HG03045 (cell line): ENCODE results near the gene RSU1.

Experiments used
- ATAC-seq: cut with Tn5 transposase; IDR thresholded peaks from one replicate; pipeline ENCODE4 v1.9.1; 2021; ENCODE audit warnings: mild to moderate bottlenecking, moderate library complexity; ENCODE audit not compliant: unreplicated experiment

Gene RSU1

GRCh38 chr10:16685551-16685950, 131.7 kb downstream of the RSU1 start:
- ATAC-seq = no peak

GRCh38 chr10:16681521-16681920, 135.7 kb downstream of the RSU1 start:
- no peak for ATAC-seq

- ATAC-seq = no peak
Measured at GRCh38 chr10:16679511-16679910, 137.7 kb downstream of the RSU1 start.

- ATAC-seq = no peak
Measured at GRCh38 chr10:16675334-16675733, 141.9 kb downstream of the RSU1 start.

GRCh38 chr10:16674147-16674703, 143.0 kb downstream of the RSU1 start:
- ATAC-seq = no peak

GRCh38 chr10:16673443-16673842, 143.8 kb downstream of the RSU1 start:
- ATAC-seq = no peak

- no peak for ATAC-seq
Measured at GRCh38 chr10:16663444-16663843, 153.8 kb downstream of the RSU1 start.

GRCh38 chr10:16662923-16663322, 154.3 kb downstream of the RSU1 start:
- no peak for ATAC-seq

GRCh38 chr10:16656895-16657294, 160.3 kb downstream of the RSU1 start:
- ATAC-seq = no peak

GRCh38 chr10:16653224-16653623, 164.0 kb downstream of the RSU1 start:
- ATAC-seq = no peak

- no peak for ATAC-seq
Measured at GRCh38 chr10:16652154-16652553, 165.1 kb downstream of the RSU1 start.

GRCh38 chr10:16649757-16650156, 167.5 kb downstream of the RSU1 start:
- ATAC-seq = no peak

GRCh38 chr10:16648366-16648765, 168.9 kb downstream of the RSU1 start:
- ATAC-seq = no peak

GRCh38 chr10:16646181-16647059, 170.8 kb downstream of the RSU1 start:
- ATAC-seq = no peak

GRCh38 chr10:16644146-16644545, 173.1 kb downstream of the RSU1 start:
- ATAC-seq = no peak

GRCh38 chr10:16643502-16643901, 173.7 kb downstream of the RSU1 start:
- ATAC-seq = no peak

GRCh38 chr10:16640153-16640552, 177.1 kb downstream of the RSU1 start:
- no peak for ATAC-seq

GRCh38 chr10:16639471-16639870, 177.8 kb downstream of the RSU1 start:
- ATAC-seq = no peak

- no peak for ATAC-seq
Measured at GRCh38 chr10:16632996-16633395, 184.2 kb downstream of the RSU1 start.

GRCh38 chr10:16626697-16627096, 190.5 kb downstream of the RSU1 start:
- ATAC-seq = no peak

GRCh38 chr10:16612981-16613355, 204.3 kb downstream of the RSU1 start:
- no peak for ATAC-seq

GRCh38 chr10:16612115-16612980, 204.9 kb downstream of the RSU1 start:
- ATAC-seq = no peak
